HL-60 (cell line): Measurements from ENCODE around the gene SORL1.

Source experiments
- GABPA ChIP-seq: IDR thresholded peaks from 2 replicates; pipeline ENCODE4 v1.6.1; 2012; ENCODE audit warnings: low read depth
- TF ChIP-seq, protein P1 (sequence below): IDR thresholded peaks from one replicate; pipeline ENCODE4 v1.5.1; 2011; ENCODE audit warnings: low read length, control low read depth, inconsistent platforms; ENCODE audit not compliant: insufficient read depth

DNA sequence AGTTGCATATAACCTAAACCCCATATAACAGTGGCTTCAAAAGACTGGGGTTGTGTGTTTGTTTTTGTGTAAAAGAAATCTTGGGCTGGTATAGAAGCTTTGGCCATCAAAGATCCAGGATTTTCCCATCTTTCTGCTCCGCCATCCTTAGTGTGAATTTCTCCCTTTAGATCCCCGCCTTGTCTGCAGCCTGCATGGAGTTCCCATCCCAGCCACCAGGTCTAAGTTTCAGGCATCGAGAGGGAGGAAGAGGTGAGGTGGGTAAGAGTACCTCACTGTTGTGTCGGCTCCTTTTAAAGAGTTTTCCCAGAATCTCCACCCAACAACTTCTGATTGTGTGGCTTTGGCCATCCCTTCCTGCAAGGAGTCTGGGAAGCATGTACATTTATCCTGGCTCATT lies 196.2 kb downstream of the SORL1 start:
- TF ChIP-seq, protein P1, sequence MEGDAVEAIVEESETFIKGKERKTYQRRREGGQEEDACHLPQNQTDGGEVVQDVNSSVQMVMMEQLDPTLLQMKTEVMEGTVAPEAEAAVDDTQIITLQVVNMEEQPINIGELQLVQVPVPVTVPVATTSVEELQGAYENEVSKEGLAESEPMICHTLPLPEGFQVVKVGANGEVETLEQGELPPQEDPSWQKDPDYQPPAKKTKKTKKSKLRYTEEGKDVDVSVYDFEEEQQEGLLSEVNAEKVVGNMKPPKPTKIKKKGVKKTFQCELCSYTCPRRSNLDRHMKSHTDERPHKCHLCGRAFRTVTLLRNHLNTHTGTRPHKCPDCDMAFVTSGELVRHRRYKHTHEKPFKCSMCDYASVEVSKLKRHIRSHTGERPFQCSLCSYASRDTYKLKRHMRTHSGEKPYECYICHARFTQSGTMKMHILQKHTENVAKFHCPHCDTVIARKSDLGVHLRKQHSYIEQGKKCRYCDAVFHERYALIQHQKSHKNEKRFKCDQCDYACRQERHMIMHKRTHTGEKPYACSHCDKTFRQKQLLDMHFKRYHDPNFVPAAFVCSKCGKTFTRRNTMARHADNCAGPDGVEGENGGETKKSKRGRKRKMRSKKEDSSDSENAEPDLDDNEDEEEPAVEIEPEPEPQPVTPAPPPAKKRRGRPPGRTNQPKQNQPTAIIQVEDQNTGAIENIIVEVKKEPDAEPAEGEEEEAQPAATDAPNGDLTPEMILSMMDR, result no peak
- no peak for TF ChIP-seq GABPA
